Activated naive CD8-positive, alpha-beta T cell treated with anti-CD3 and anti-CD28 coated beads, Interleukin-2, amount 10 ng/mL, durations not matched to agents 7 days and 5 days (primary cell): ENCODE results near the gene SIVA1. TPM values are rescaled to one million over a fixed set of nuclear protein-coding genes. Genes with fewer than 3 reads are reported as not detected.

ENCODE experiments used
- ATAC-seq: fragments of 150-1000 bp; cut with Tn5 transposase; one replicate; pipeline ENCODE4 v1.10.0; 2021; ENCODE audit warnings: low read depth, moderate library complexity
- POLR2A ChIA-PET: fragments of 350-600 bp; sonication (Branson Sonifier 250); formaldehyde crosslinking; loops from one replicate; lab custom pipeline; 2021; ENCODE audit warnings: antibody characterized with exemption; lab: Charles Lee
- DNase-seq: peaks from one replicate; pipeline ENCODE4 v3.0.0; 2021
- H3K27ac Mint-ChIP-seq: one replicate; pipeline ENCODE4 v1.8.0; 2022; ENCODE audit warnings: mild to moderate bottlenecking, mixed read lengths
- H3K27me3 Mint-ChIP-seq: one replicate; pipeline ENCODE4 v1.8.0; 2022; ENCODE audit warnings: mild to moderate bottlenecking, moderate library complexity, mixed read lengths
- H3K36me3 Mint-ChIP-seq: one replicate; pipeline ENCODE4 v1.8.0; 2021; ENCODE audit warnings: mild to moderate bottlenecking, mixed read lengths
- H3K4me1 Mint-ChIP-seq: one replicate; pipeline ENCODE4 v1.8.0; 2021; ENCODE audit warnings: mixed read lengths
- H3K4me3 Mint-ChIP-seq: one replicate; pipeline ENCODE4 v1.8.0; 2022; ENCODE audit warnings: mild to moderate bottlenecking, moderate library complexity, mixed read lengths
- H3K9me3 Mint-ChIP-seq: one replicate; pipeline ENCODE4 v1.8.0; 2021; ENCODE audit warnings: mixed read lengths
- total RNA-seq, 2 experiments: library from RNA; stranded (reverse); gene quantifications; one replicate each; pipeline ENCODE4 v1.2.3, GENCODE V29; 2021

Gene SIVA1
- total RNA-seq, 2 experiments from 2014 or later: 110 to 126 TPM

- peak overlapping the region; percentile 89 for H3K4me3 Mint-ChIP-seq
- POLR2A ChIA-PET: no interaction called here
- peaks cover 3% of the 10 kb centered on the region for H3K27me3 Mint-ChIP-seq
- no peak for DNase-seq
- ATAC-seq: no peak
- peak overlapping the region; percentile 83 for H3K27ac Mint-ChIP-seq
- peaks cover 40% of the 10 kb centered on the region for H3K4me1 Mint-ChIP-seq
- H3K36me3 Mint-ChIP-seq: peaks cover 15% of the 10 kb centered on the region
- no peaks in the 10 kb centered on the region for H3K9me3 Mint-ChIP-seq
Measured at GRCh38 chr14:104754213-104754851, 1.4 kb downstream of the SIVA1 start.

- H3K9me3 Mint-ChIP-seq: no peaks in the 10 kb centered on the region
- DNase-seq: no peak
- peaks cover 15% of the 10 kb centered on the region for H3K36me3 Mint-ChIP-seq
- peaks cover 40% of the 10 kb centered on the region for H3K4me1 Mint-ChIP-seq
- no peaks in the 10 kb centered on the region for H3K27me3 Mint-ChIP-seq
- H3K4me3 Mint-ChIP-seq: peak overlapping the region; percentile 89
- POLR2A ChIA-PET: no interaction called here
- no peak overlapping the region for H3K27ac Mint-ChIP-seq
- no peak for ATAC-seq
Measured at GRCh38 chr14:104755621-104756020, 2.7 kb downstream of the SIVA1 start.

- Mint-ChIP-seq H3K36me3 (peaks cover 19% of the 10 kb centered on the region), H3K4me3 (peak overlapping the region; percentile 62), H3K9me3 (no peaks in the 10 kb centered on the region), H3K27ac (peak overlapping the region; percentile 92), H3K27me3 (no peaks in the 10 kb centered on the region), H3K4me1 (peaks cover 40% of the 10 kb centered on the region)
- ATAC-seq (no peak), DNase-seq (peak; percentile 64)
- POLR2A ChIA-PET: interaction anchor here (0.6 to 1.4 kb wide), 2 partner anchors 44 to 47 kb away, joined by 3 to 7 read pairs; partner anchors contain the start of gene ZBTB42
Measured at GRCh38 chr14:104756477-104757237, 3.7 kb downstream of the SIVA1 start.

- POLR2A ChIA-PET: interaction anchor here (0.6 to 1.4 kb wide), 3 partner anchors 38 to 47 kb away, joined by 3 to 7 read pairs (median 4); partner anchors contain the start of gene ZBTB42
- DNase-seq (no peak), ATAC-seq (no peak)
- Mint-ChIP-seq H3K27me3 (no peaks in the 10 kb centered on the region), H3K27ac (peak overlapping the region; percentile 92), H3K4me1 (peaks cover 42% of the 10 kb centered on the region), H3K4me3 (peak overlapping the region; percentile 62), H3K9me3 (no peaks in the 10 kb centered on the region), H3K36me3 (peaks cover 22% of the 10 kb centered on the region)
Measured at GRCh38 chr14:104757238-104757585, 4.3 kb downstream of the SIVA1 start.

- peaks cover 25% of the 10 kb centered on the region for H3K36me3 Mint-ChIP-seq
- H3K27me3 Mint-ChIP-seq: no peaks in the 10 kb centered on the region
- H3K27ac Mint-ChIP-seq: peak overlapping the region; percentile 92
- peaks cover 42% of the 10 kb centered on the region for H3K4me1 Mint-ChIP-seq
- POLR2A ChIA-PET: interaction anchor here (0.6 to 1.4 kb wide), 2 partner anchors 37 to 43 kb away, joined by 4 to 7 read pairs; partner anchors contain the start of gene ZBTB42
- DNase-seq (no peak), ATAC-seq (no peak)
- H3K4me3 Mint-ChIP-seq: peak overlapping the region; percentile 32
- H3K9me3 Mint-ChIP-seq: no peaks in the 10 kb centered on the region
Measured at GRCh38 chr14:104757681-104758392, 4.9 kb downstream of the SIVA1 start.

- Mint-ChIP-seq H3K36me3 (peaks cover 23% of the 10 kb centered on the region), H3K4me1 (peaks cover 36% of the 10 kb centered on the region), H3K27me3 (no peaks in the 10 kb centered on the region), H3K27ac (peak overlapping the region; percentile 48), H3K9me3 (no peaks in the 10 kb centered on the region), H3K4me3 (no peak overlapping the region)
- ATAC-seq (no peak), DNase-seq (no peak)
- POLR2A ChIA-PET: no interaction called here
Measured at GRCh38 chr14:104758981-104759969, 6.3 kb downstream of the SIVA1 start.

GRCh38 chr14:104765517-104765916 lies 12.6 kb downstream of the SIVA1 start:
- peaks cover 5% of the 10 kb centered on the region for H3K4me1 Mint-ChIP-seq
- no peak overlapping the region for H3K27ac Mint-ChIP-seq
- ATAC-seq: no peak
- DNase-seq: no peak
- no peaks in the 10 kb centered on the region for H3K9me3 Mint-ChIP-seq
- POLR2A ChIA-PET: no interaction called here
- H3K4me3 Mint-ChIP-seq: no peak overlapping the region
- H3K27me3 Mint-ChIP-seq: no peaks in the 10 kb centered on the region
- H3K36me3 Mint-ChIP-seq: peaks cover 15% of the 10 kb centered on the region

GRCh38 chr14:104766256-104766862 lies 13.4 kb downstream of the SIVA1 start:
- Mint-ChIP-seq H3K4me3 (no peak overlapping the region), H3K4me1 (peaks cover 5% of the 10 kb centered on the region), H3K27ac (no peak overlapping the region), H3K36me3 (peaks cover 20% of the 10 kb centered on the region), H3K9me3 (no peaks in the 10 kb centered on the region), H3K27me3 (no peaks in the 10 kb centered on the region)
- ATAC-seq (no peak), DNase-seq (no peak)
- POLR2A ChIA-PET: no interaction called here

- Mint-ChIP-seq H3K4me1 (peaks cover 5% of the 10 kb centered on the region), H3K9me3 (no peaks in the 10 kb centered on the region), H3K27me3 (no peaks in the 10 kb centered on the region), H3K27ac (no peak overlapping the region), H3K4me3 (no peak overlapping the region), H3K36me3 (peaks cover 23% of the 10 kb centered on the region)
- ATAC-seq: no peak
- POLR2A ChIA-PET: interaction anchor here (1.5 kb wide), 1 partner anchor 15 kb away, joined by 4 read pairs; the partner anchor contains the start of gene SIVA1
- no peak for DNase-seq
Measured at GRCh38 chr14:104766863-104767633, 14.1 kb downstream of the SIVA1 start.

- Mint-ChIP-seq H3K9me3 (no peaks in the 10 kb centered on the region), H3K36me3 (peaks cover 21% of the 10 kb centered on the region), H3K4me3 (no peak overlapping the region), H3K27me3 (no peaks in the 10 kb centered on the region), H3K4me1 (peaks cover 3% of the 10 kb centered on the region), H3K27ac (no peak overlapping the region)
- DNase-seq (no peak), ATAC-seq (no peak)
- POLR2A ChIA-PET: interaction anchor here (1.4 to 1.5 kb wide), 2 partner anchors 15 to 33 kb away, joined by 4 to 6 read pairs; partner anchors contain the start of genes SIVA1 and ZBTB42
Measured at GRCh38 chr14:104767634-104767918, 14.6 kb downstream of the SIVA1 start.

- Mint-ChIP-seq H3K4me1 (peaks cover 3% of the 10 kb centered on the region), H3K36me3 (peaks cover 21% of the 10 kb centered on the region), H3K27me3 (no peaks in the 10 kb centered on the region), H3K9me3 (no peaks in the 10 kb centered on the region), H3K27ac (peak overlapping the region; percentile 16), H3K4me3 (no peak overlapping the region)
- DNase-seq (peak; percentile 97), ATAC-seq (peak; percentile 94)
- POLR2A ChIA-PET: interaction anchor here (0.8 to 1.7 kb wide), 8 partner anchors 16 to 91 kb away, joined by 3 to 10 read pairs (median 4); partner anchors contain the start of genes SIVA1 and ZBTB42
Measured at GRCh38 chr14:104768437-104769323, 15.7 kb downstream of the SIVA1 start.
